Muscle layer of duodenum (tissue), 2 donors: ENCODE results near the gene LDLRAD4.
"Not testable (repeated sequence)": the region's sequence is repeated elsewhere in the genome, so short reads cannot be mapped to it uniquely, and the experiment has no call there.

Experiments used
- H3K27ac ChIP-seq: one replicate; pipeline ENCODE4 v1.7.0; 2013; ENCODE audit warnings: mild to moderate bottlenecking, low read length
- H3K27me3 ChIP-seq: one replicate; pipeline ENCODE4 v1.7.0; 2013; ENCODE audit warnings: low read depth, mild to moderate bottlenecking, control low read depth, low read length
- H3K36me3 ChIP-seq, 2 donors: one replicate each; pipeline ENCODE4 v1.7.0; 2013; ENCODE audit warnings: low read length in 2 of 2, control low read depth in 1 of 2, mild to moderate bottlenecking in 1 of 2; ENCODE audit not compliant: insufficient read depth in 2 of 2, control insufficient read depth in 1 of 2
- H3K4me1 ChIP-seq, 2 donors: one replicate each; pipeline ENCODE4 v1.7.0; 2013; ENCODE audit warnings: low read length in 2 of 2, mild to moderate bottlenecking in 2 of 2, control low read depth in 1 of 2, moderate library complexity in 1 of 2; ENCODE audit not compliant: insufficient read depth in 2 of 2, control insufficient read depth in 1 of 2
- H3K4me3 ChIP-seq, 2 donors: one replicate each; pipeline ENCODE4 v1.7.0; 2013; ENCODE audit warnings: low read length in 2 of 2, low read depth in 1 of 2, mild to moderate bottlenecking in 1 of 2
- H3K9me3 ChIP-seq, 2 donors: one replicate each; pipeline ENCODE4 v1.7.0; 2013; ENCODE audit warnings: low read length in 2 of 2, control low read depth in 1 of 2, mild to moderate bottlenecking in 1 of 2; ENCODE audit not compliant: control insufficient read depth in 1 of 2
- donor health status: healthy.

The LDLRAD4 gene

DNA sequence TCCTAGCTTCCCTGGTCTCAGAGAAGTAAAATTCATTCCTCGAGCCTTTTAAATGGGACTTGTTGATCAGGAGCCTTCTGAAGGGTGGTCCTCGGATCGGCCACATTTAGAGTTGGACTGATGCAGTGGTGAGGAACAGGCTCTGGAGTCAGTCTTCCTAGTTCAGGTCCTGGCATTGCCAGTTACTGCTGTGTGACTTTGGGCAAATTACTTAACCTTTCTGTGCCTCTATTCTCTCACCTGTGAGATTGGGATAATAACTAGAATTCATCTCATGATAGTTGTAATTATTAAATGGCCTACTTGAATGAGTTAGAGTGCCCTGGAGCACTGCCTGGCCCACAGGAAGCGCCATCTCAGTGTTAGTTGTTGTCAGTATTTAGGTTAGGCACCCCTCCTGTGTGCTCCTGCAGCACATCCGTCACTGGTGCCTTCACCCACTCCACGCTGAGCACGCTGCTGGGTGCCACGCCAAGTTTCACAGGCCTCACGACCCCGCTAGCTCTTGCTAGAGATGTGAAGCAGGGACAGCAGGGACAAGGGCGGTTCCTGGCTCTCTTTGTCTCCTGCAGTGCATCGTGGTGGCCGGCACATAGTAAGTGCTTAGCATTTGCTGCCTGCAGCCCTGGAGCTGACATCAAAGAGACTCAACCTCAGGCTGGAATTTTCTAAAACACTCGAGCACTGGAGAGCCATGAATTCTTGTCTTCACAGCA, 384.9 kb downstream of the LDLRAD4 start:
- Histone ChIP-seq H3K4me1 (no peaks in the 10 kb centered on the region), H3K27me3 (no peaks in the 10 kb centered on the region), H3K9me3 (peaks cover 0 to 4% of the 10 kb centered on the region in 2 donors), H3K36me3 (no peaks in the 10 kb centered on the region), H3K4me3 (no peak overlapping the region), H3K27ac (no peak overlapping the region)

GRCh38 chr18:13604786-13605185, 386.2 kb downstream of the LDLRAD4 start:
- no peaks in the 10 kb centered on the region for H3K9me3 ChIP-seq
- no peak overlapping the region for H3K27ac ChIP-seq
- H3K36me3 ChIP-seq, result no peaks in the 10 kb centered on the region
- H3K4me1 ChIP-seq, result no peaks in the 10 kb centered on the region
- no peaks in the 10 kb centered on the region for H3K27me3 ChIP-seq
- no peak overlapping the region for H3K4me3 ChIP-seq

- H3K9me3 ChIP-seq, result no peaks in the 10 kb centered on the region
- no peak overlapping the region for H3K27ac ChIP-seq
- H3K27me3 ChIP-seq, result no peaks in the 10 kb centered on the region
- peaks cover 0 to 1% of the 10 kb centered on the region in 2 donors for H3K4me1 ChIP-seq
- H3K36me3 ChIP-seq, result no peaks in the 10 kb centered on the region
- no peak overlapping the region for H3K4me3 ChIP-seq
These were observed 386.9 kb downstream of the LDLRAD4 start for GRCh38 chr18:13605477-13605876.

- Histone ChIP-seq H3K27me3 (no peaks in the 10 kb centered on the region), H3K4me3 (no peak overlapping the region), H3K36me3 (no peaks in the 10 kb centered on the region), H3K27ac (no peak overlapping the region), H3K4me1 (peaks cover 0 to 4% of the 10 kb centered on the region in 2 donors), H3K9me3 (no peaks in the 10 kb centered on the region)
These were observed 387.3 kb downstream of the LDLRAD4 start for GRCh38 chr18:13605901-13606300.

DNA sequence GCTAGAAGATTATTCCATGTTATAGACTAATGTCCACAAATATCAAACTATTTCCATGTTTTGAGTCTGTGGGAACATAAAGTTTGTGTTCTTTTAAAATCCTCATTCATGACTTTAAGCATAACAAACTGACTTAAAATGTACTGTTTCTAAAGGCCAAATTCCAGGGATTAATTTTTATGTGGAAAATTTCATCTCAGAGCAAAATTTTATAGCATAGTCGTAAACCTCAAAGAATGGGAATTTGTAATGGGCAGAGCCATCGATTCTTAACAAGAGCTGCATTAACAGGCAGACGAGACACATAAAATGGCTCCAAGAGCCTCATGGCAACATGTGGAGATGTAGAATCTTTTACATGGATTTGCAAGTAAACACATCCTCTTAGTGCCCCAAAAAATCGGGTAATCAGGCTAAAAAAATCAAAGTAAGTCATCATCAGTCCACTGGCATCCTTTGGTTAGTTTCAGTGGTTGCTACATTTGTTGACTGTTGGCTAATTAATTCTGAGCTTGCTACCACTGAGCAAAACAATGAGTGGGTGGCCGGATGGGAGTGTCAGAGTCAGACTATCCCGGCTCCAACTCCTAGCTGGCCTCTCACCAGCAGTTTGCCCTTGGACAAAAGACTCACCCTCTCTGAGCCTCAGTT, 388.2 kb downstream of the LDLRAD4 start:
- H3K36me3 ChIP-seq, result no peaks in the 10 kb centered on the region
- H3K27ac ChIP-seq, result no peak overlapping the region
- H3K4me3 ChIP-seq, result no peak overlapping the region
- peaks cover 0 to 4% of the 10 kb centered on the region in 2 donors for H3K4me1 ChIP-seq
- no peaks in the 10 kb centered on the region for H3K27me3 ChIP-seq
- H3K9me3 ChIP-seq, result no peaks in the 10 kb centered on the region

DNA sequence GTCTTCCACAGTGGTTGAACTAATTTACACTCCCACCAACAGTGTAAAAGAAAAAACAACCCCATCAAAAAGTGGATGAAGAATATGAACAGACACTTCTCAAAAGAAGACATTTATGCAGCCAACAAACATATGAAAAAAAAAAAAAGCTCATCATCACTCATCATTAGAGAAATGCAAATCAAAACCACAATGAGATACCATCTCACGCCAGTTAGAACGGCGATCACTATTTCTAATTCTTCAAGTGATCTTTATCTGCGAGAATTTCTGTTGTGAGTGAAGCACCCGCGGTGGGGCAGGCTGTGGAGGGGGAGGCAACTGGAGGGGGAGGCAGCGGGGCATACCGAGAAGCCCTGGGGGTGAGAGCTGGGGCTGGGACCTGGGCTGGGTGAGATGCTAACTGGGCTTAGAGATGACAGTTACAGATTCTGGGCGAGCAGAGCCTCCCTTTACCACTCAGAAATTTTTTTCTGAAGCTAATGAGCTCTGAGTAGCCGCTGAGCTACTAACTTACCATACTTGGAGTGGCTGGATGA, 389.5 kb downstream of the LDLRAD4 start:
- not testable (repeated sequence) for H3K27ac ChIP-seq, H3K36me3 ChIP-seq, H3K27me3 ChIP-seq, H3K9me3 ChIP-seq, H3K4me3 ChIP-seq
- H3K4me1 ChIP-seq, result peaks cover 0 to 12% of the 10 kb centered on the region in 2 donors

GRCh38 chr18:13608791-13609532, 390.4 kb downstream of the LDLRAD4 start:
- Histone ChIP-seq H3K27me3 (no peaks in the 10 kb centered on the region), H3K4me3 (no peak overlapping the region), H3K9me3 (no peaks in the 10 kb centered on the region), H3K36me3 (no peaks in the 10 kb centered on the region), H3K4me1 (peaks cover 0 to 20% of the 10 kb centered on the region in 2 donors), H3K27ac (no peak overlapping the region)

GRCh38 chr18:13610555-13611141, 392.1 kb downstream of the LDLRAD4 start:
- Histone ChIP-seq H3K27me3 (no peaks in the 10 kb centered on the region), H3K27ac (peak overlapping the region; percentile 79), H3K4me1 (peaks cover 0 to 22% of the 10 kb centered on the region in 2 donors), H3K4me3 (peak overlapping the region; percentile 62 to 69), H3K9me3 (no peaks in the 10 kb centered on the region), H3K36me3 (no peaks in the 10 kb centered on the region)

- peak overlapping the region; percentile 62 to 69 for H3K4me3 ChIP-seq
- peaks cover 0 to 22% of the 10 kb centered on the region in 2 donors for H3K4me1 ChIP-seq
- no peaks in the 10 kb centered on the region for H3K27me3 ChIP-seq
- peak overlapping the region; percentile 79 for H3K27ac ChIP-seq
- no peaks in the 10 kb centered on the region for H3K9me3 ChIP-seq
- no peaks in the 10 kb centered on the region for H3K36me3 ChIP-seq
These were observed 392.6 kb downstream of the LDLRAD4 start for GRCh38 chr18:13611142-13611600.

DNA sequence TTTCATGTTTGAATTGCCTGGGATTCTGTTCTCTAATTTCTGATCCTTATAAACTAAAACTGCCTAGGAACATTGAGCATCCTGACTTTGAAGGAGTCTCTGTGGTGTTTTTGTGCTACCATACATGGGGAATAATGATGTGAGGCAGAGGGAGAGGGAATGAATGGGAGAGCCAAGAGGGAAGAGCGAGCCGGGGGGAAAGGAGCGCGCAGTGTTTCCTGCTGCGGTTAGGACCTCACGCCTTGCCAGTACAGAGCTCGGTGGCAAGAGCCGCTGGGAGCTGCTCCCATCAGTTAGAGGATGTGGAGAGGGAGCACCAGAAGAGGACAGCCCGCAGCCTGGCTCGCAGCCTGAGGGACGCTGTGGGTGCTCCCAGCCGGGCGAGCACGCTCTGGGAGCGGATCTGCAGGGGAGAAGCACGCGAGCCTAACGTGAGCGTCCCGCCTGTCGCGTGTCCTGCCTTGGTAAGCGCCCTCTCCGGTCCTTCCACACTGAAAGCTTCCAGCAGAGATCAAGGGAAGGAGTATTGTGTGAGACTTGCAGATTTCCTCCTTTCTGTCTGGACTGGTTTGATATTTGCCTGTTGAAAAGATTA, 393.1 kb downstream of the LDLRAD4 start:
- no peaks in the 10 kb centered on the region for H3K36me3 ChIP-seq
- H3K9me3 ChIP-seq, result no peaks in the 10 kb centered on the region
- no peaks in the 10 kb centered on the region for H3K27me3 ChIP-seq
- peaks cover 0 to 22% of the 10 kb centered on the region in 2 donors for H3K4me1 ChIP-seq
- H3K27ac ChIP-seq, result peak overlapping the region; percentile 79
- H3K4me3 ChIP-seq, result peak overlapping the region; percentile 62 to 69
